Measurements from ENCODE around the gene IFITM5. TPM values are rescaled to one million over a fixed set of nuclear protein-coding genes. Genes with fewer than 3 reads are reported as not detected.
A peak's percentile ranks its signal among the peaks of the same experiment; 100 is the strongest.

The IFITM5 gene
- total RNA-seq, 3 donors from 2014 or later: not detected

DNA sequence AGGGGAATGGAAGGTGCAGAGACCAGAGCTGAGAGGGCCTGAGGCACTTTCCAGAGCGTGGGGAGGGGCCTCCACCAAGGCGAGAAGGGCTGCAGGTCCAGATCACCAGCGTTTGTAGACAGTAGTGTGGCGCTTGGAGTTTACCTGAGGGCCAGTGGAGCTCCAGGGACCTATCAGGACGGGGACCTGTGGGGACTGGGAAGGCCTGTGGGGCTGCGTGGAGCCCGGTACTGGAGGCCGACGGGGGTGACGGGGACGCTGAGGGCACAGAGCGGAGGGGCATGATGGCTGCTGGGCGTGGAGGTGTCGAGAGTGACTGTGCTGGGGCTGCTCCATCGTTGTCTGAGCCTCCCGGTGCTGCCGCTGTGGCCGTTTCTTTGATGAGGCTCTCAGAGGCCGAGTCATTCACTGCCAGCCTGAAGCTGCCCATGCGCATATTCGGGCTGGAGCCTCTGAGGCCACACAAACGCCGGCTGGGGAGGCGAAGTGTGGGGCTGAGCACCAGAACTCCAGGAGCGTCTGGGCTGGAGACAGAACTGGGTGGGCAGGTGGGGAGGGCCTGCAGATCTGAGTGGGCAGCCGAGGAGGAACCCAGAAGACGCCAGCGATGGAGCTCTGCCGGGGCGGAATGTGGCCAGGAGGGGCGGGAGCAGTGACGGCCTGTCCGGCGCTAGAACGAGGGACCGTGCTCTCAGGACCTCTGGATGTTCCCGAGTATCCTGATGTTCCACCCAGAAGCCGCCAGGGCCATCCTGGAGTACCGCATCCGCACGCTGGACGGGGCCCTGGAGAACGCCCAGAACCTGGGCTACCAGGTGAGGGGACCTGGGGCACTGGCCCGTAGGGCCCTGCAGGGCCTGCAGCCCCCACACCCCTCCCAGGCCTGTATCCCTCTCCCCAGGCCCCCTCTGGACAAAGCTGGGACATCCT is 7.8 kb downstream of the IFITM5 start:
- TF ChIP-seq, protein P1, sequence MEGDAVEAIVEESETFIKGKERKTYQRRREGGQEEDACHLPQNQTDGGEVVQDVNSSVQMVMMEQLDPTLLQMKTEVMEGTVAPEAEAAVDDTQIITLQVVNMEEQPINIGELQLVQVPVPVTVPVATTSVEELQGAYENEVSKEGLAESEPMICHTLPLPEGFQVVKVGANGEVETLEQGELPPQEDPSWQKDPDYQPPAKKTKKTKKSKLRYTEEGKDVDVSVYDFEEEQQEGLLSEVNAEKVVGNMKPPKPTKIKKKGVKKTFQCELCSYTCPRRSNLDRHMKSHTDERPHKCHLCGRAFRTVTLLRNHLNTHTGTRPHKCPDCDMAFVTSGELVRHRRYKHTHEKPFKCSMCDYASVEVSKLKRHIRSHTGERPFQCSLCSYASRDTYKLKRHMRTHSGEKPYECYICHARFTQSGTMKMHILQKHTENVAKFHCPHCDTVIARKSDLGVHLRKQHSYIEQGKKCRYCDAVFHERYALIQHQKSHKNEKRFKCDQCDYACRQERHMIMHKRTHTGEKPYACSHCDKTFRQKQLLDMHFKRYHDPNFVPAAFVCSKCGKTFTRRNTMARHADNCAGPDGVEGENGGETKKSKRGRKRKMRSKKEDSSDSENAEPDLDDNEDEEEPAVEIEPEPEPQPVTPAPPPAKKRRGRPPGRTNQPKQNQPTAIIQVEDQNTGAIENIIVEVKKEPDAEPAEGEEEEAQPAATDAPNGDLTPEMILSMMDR (IDR thresholded peaks at IDR 0.05): no peak
- TF ChIP-seq POLR2AphosphoS5 (IDR thresholded peaks at IDR 0.05) (no peak), POLR2A (IDR thresholded peaks at IDR 0.05) (no peak)
- no peak for DNase-seq (ENCODE audit: low spot score in 2 of 2)
- intact Hi-C loops (cut with DNase I; ENCODE audit: low total_unique reads): no loop called here
- H3K36me3 ChIP-seq: no peaks in the 10 kb centered on the region
- no peaks in the 10 kb centered on the region for H3K9me3 ChIP-seq
- no peak overlapping the region for H3K4me3 ChIP-seq
- H3K27ac ChIP-seq: no peak overlapping the region
- peaks cover 0 to 5% of the 10 kb centered on the region in 2 donors for H3K4me1 ChIP-seq
- no peaks in the 10 kb centered on the region for H3K27me3 ChIP-seq

DNA sequence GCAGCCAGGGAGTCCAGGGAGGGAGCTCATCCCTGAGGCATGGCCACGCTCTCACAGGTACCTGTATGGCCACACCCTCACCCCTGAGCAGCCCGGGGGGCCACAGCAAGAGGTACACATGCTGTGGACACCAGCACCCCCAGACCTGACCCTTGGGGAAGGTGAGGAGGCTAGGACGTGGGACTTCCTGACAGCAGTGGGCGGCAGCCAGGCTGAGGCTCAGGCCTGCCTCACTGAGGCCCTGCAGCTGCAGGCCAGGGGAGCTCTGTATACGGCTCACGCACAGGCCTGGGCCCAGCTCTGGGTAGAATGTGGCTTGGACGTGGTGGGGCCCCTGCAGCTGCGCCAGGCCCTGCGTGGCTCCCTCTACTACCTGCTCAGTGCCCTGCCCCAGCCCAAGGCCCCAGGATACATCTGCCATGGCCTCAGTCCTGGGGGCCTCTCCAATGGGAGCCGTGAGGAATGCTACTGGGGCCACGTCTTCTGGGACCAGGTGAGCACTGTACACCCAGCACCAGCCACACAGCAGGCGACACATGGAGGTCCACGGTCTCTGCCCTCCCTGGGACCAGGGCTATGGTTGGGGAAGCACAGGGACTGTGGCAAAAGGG is 8.6 kb downstream of the IFITM5 start:
- no peak for DNase-seq (ENCODE audit: low spot score in 2 of 2)
- Histone ChIP-seq H3K27ac (no peak overlapping the region), H3K4me3 (no peak overlapping the region), H3K9me3 (no peaks in the 10 kb centered on the region), H3K4me1 (peaks cover 0 to 5% of the 10 kb centered on the region in 2 donors), H3K27me3 (no peaks in the 10 kb centered on the region), H3K36me3 (no peaks in the 10 kb centered on the region)
- intact Hi-C loops (cut with DNase I; ENCODE audit: low total_unique reads): no loop called here
- TF ChIP-seq, protein P1 (IDR thresholded peaks at IDR 0.05): no peak
- TF ChIP-seq POLR2AphosphoS5 (IDR thresholded peaks at IDR 0.05): no peak
- TF ChIP-seq POLR2A (IDR thresholded peaks at IDR 0.05): no peak

DNA sequence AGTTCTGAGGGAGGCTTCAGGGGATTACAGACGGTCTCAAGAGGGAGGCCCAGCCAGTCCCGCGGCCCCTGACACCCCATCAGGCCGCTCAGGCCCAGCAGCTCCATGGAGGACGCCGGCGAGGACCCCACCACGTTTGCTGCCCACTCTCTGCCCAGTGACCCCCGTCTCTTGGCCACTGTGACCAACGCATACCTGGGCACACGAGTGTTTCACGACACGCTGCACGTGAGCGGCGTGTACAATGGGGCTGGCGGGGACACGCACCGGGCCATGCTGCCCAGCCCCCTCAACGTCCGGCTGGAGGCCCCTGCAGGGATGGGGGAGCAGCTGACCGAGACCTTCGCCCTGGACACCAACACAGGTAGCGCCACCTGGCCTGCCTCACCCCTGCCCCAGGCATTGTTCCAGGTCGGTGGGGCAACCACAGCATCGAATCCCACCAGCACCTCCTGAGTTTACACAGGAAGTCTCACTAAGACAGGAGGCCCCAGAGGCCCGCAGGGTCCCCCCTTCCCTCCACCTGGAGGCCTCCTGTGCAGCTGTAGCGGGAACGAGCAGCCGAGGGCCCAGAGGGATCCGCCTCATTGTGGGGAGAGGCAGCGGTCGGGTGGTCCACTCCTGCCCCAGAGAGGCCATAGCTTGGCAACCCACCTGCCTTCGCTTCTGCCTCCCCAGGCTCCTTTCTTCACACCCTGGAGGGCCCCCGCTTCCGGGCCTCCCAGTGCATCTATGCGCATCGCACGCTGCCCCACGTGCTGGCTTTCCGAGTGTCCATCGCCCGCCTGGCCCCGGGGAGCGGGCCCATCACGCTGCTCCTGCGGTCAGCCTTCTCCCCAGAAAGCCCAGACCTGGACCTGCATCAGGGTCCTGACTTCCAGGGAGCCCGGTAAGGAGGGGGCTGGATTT is 9.4 kb downstream of the IFITM5 start:
- TF ChIP-seq POLR2A (IDR thresholded peaks at IDR 0.05) (no peak), POLR2AphosphoS5 (IDR thresholded peaks at IDR 0.05) (no peak)
- TF ChIP-seq, protein P1 (IDR thresholded peaks at IDR 0.05): no peak
- H3K27me3 ChIP-seq: peaks cover 0 to 3% of the 10 kb centered on the region in 2 donors
- peaks cover 0 to 5% of the 10 kb centered on the region in 2 donors for H3K4me1 ChIP-seq
- intact Hi-C loops (cut with DNase I; ENCODE audit: low total_unique reads): loop anchor here (2.0 kb wide), 1 partner anchor 37 kb away; no protein-coding TSS in a partner anchor
- DNase-seq (ENCODE audit: low spot score in 2 of 2): peak in 1 of 2 donors; percentile 38
- no peaks in the 10 kb centered on the region for H3K36me3 ChIP-seq
- H3K4me3 ChIP-seq: peak overlapping the region; percentile 68 to 97 (median 72)
- H3K9me3 ChIP-seq: no peaks in the 10 kb centered on the region
- H3K27ac ChIP-seq: peak overlapping the region in 1 of 2 donors; percentile 80

DNA sequence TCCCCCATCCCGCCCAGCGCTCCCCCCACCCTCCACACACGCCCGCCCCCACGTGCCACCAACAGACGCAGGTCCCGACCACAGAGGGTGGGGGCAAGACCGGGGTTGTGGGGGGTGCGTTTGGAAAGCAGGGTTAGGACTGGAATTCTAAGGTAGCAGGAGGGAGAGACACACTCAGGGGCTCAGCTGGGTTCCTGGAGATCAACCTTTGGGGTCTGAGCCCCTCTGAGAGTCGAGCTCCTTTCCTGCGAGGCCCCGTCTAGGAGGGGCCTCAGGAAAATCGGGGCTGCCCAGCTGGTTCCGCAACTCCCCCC is 10.0 kb downstream of the IFITM5 start:
- peak overlapping the region; percentile 58 to 80 for H3K27ac ChIP-seq
- H3K36me3 ChIP-seq: no peaks in the 10 kb centered on the region
- TF ChIP-seq POLR2A (IDR thresholded peaks at IDR 0.05) (no peak), POLR2AphosphoS5 (IDR thresholded peaks at IDR 0.05) (no peak)
- TF ChIP-seq, protein P1 (IDR thresholded peaks at IDR 0.05): no peak
- H3K27me3 ChIP-seq: peaks cover 0 to 9% of the 10 kb centered on the region in 2 donors
- H3K4me1 ChIP-seq: peaks cover 0 to 5% of the 10 kb centered on the region in 2 donors
- intact Hi-C loops (cut with DNase I; ENCODE audit: low total_unique reads): loop anchor here (2.0 kb wide), 1 partner anchor 37 kb away; no protein-coding TSS in a partner anchor
- peak overlapping the region; percentile 68 to 97 (median 72) for H3K4me3 ChIP-seq
- DNase-seq (ENCODE audit: low spot score in 2 of 2): no peak
- H3K9me3 ChIP-seq: no peaks in the 10 kb centered on the region

All from breast epithelium (tissue), 4 donors.